HepG2 (cell line): Measurements from ENCODE around the gene ZFHX3. TPM values are rescaled to one million over a fixed set of nuclear protein-coding genes. Genes with fewer than 3 reads are reported as not detected.

ENCODE experiments used
- ATAC-seq: fragments of 200-7000 bp; cut with Tn5 transposase; 3 replicates; pipeline ENCODE4 v1.9.1; 2020; ENCODE audit warnings: mild to moderate bottlenecking, moderate library complexity
- BruUV-seq: library from RNA; stranded (reverse); fragments of 400-500 nt; replicated peaks from 2 replicates; lab custom pipeline; 2021; lab: Mats Ljungman, UMichigan
- CTCF ChIA-PET: fragments of 300-600 bp; formaldehyde crosslinking; extraction: SDS; loops from one replicate; lab custom pipeline; 2021; ENCODE audit warnings: low total read pairs, inconsistent platforms, low intra/inter-chr PET ratio; lab: Yijun Ruan, JAX
- POLR2A ChIA-PET: fragments of 350-600 bp; sonication (Branson Sonifier 250); formaldehyde crosslinking; loops from one replicate; lab custom pipeline; 2020; ENCODE audit warnings: antibody characterized with exemption, inconsistent platforms; lab: Yijun Ruan, JAX
- DNase-seq: peaks from one replicate; pipeline ENCODE4 v3.0.0-alpha.2; 2015; ENCODE audit warnings: low spot score
- FAIRE-seq: peaks from 3 replicates; lab custom pipeline; 2011; peaks lifted over from hg19 to GRCh38; lab: Jason Lieb, UNC
- H2AFZ ChIP-seq: one replicate; pipeline ENCODE4 v1.6.1; 2011; ENCODE audit warnings: low read length, inconsistent platforms
- H3K27ac ChIP-seq: fragments of 300-600 bp; 3 replicates; pipeline ENCODE4 v1.8.0; 2011; ENCODE audit warnings: mixed run types, mild to moderate bottlenecking, mixed read lengths, low read length, inconsistent platforms; ENCODE audit not compliant: insufficient read depth; ENCODE audit errors: extremely low read length
- H3K27me3 ChIP-seq, 2 experiments: fragments of 200-600 bp in 1 of 2; 2 replicates in 1 of 2; 3 replicates in 1 of 2; pipeline versions ENCODE4 v1.6.0 to v1.8.0; 2011; ENCODE audit warnings: low read length in 2 of 2, mild to moderate bottlenecking in 2 of 2, moderate library complexity in 2 of 2, inconsistent platforms in 1 of 2; ENCODE audit not compliant: insufficient read depth in 2 of 2, control insufficient read depth in 1 of 2
- H3K36me3 ChIP-seq, 2 experiments: fragments of 200-600 bp in 1 of 2; replicated peaks in 1 of 2; 2 replicates in 1 of 2; 3 replicates in 1 of 2; pipeline versions ENCODE4 v1.5.1 to v1.8.0; 2011; ENCODE audit warnings: low read length in 2 of 2, inconsistent platforms in 1 of 2; ENCODE audit not compliant: insufficient read depth in 2 of 2, control insufficient read depth in 1 of 2
- H3K4me1 ChIP-seq: 2 replicates; pipeline ENCODE4 v1.5.1; 2012; ENCODE audit warnings: low read length, inconsistent platforms; ENCODE audit not compliant: insufficient read depth
- H3K4me2 ChIP-seq: 2 replicates; pipeline ENCODE4 v1.6.0; 2011; ENCODE audit warnings: low read depth, low read length, inconsistent platforms
- H3K4me3 ChIP-seq, 3 experiments: fragments of 200-600 bp in 1 of 3; sonication (generic), shearing (Covaris generic) in 1 of 3; replicated peaks in 1 of 3; 2 replicates each; pipeline ENCODE4 v1.5.1; 2011 to 2016; ENCODE audit warnings: low read length in 3 of 3, inconsistent platforms in 2 of 3, low read depth in 2 of 3, mild to moderate bottlenecking in 2 of 3, control low read depth in 1 of 3, mixed read lengths in 1 of 3; ENCODE audit not compliant: insufficient read depth in 1 of 3
- H3K79me2 ChIP-seq: one replicate; pipeline ENCODE4 v1.6.1; 2011; ENCODE audit warnings: low read length, inconsistent platforms; ENCODE audit not compliant: insufficient read depth
- H3K9ac ChIP-seq: 2 replicates; pipeline ENCODE4 v1.6.0; 2011; ENCODE audit warnings: mild to moderate bottlenecking, low read depth, low read length, inconsistent platforms; ENCODE audit not compliant: insufficient read depth
- H3K9me3 ChIP-seq: 2 replicates; pipeline ENCODE4 v1.5.1; 2012; ENCODE audit warnings: mild to moderate bottlenecking, low read length
- H4K20me1 ChIP-seq: 2 replicates; pipeline ENCODE4 v1.6.0; 2011; ENCODE audit warnings: inconsistent platforms, mild to moderate bottlenecking, low read length, moderate library complexity; ENCODE audit not compliant: insufficient read depth
- DPF2 ChIP-seq: sonication (generic); formaldehyde crosslinking; IDR thresholded peaks from 2 replicates; pipeline ENCODE4 v1.4.0; 2020; ENCODE audit warnings: mild to moderate bottlenecking, low read depth, missing genetic modification reagents, borderline replicate concordance
- FOXA1 ChIP-seq, 2 experiments: fragments of 450-650 bp in 1 of 2; sonication (generic) in 1 of 2; formaldehyde crosslinking in 1 of 2; IDR thresholded peaks; 2 replicates each; pipeline versions ENCODE4 v1.4.0 to v1.6.1; 2016 to 2020; ENCODE audit warnings: missing genetic modification reagents in 1 of 2
- FOXA3 ChIP-seq: IDR thresholded peaks from 2 replicates; pipeline ENCODE4 v1.6.1; 2016; ENCODE audit warnings: missing genetic modification reagents, missing compliant biosample characterization
- HOXA5 ChIP-seq: sonication (generic); formaldehyde crosslinking; IDR thresholded peaks from 2 replicates; pipeline ENCODE4 v1.4.0; 2020; ENCODE audit warnings: missing genetic modification reagents
- MAFF ChIP-seq: IDR thresholded peaks from 2 replicates; pipeline ENCODE4 v1.6.1; 2011; ENCODE audit warnings: low read depth, low read length, improper control_type of control experiment
- MAFK ChIP-seq, 2 experiments: IDR thresholded peaks in 1 of 2; conservative IDR thresholded peaks in 1 of 2; 2 replicates each; pipeline ENCODE4 v1.6.1; 2011; ENCODE audit warnings: improper control_type of control experiment in 2 of 2, low read length in 2 of 2
- RXRA ChIP-seq: sonication (generic); formaldehyde crosslinking; IDR thresholded peaks from 2 replicates; pipeline ENCODE4 v1.5.1; 2020; ENCODE audit warnings: missing genetic modification reagents
- RXRB ChIP-seq: IDR thresholded peaks from 2 replicates; pipeline ENCODE4 v1.6.1; 2016; ENCODE audit warnings: borderline replicate concordance, missing genetic modification reagents, missing compliant biosample characterization
- TOE1 ChIP-seq: sonication (generic); formaldehyde crosslinking; IDR thresholded peaks from 2 replicates; pipeline ENCODE4 v1.4.0; 2020; ENCODE audit warnings: mild to moderate bottlenecking, missing genetic modification reagents
- ZKSCAN5 ChIP-seq: sonication (generic); formaldehyde crosslinking; IDR thresholded peaks from 2 replicates; pipeline ENCODE4 v1.5.1; 2020; ENCODE audit warnings: mild to moderate bottlenecking, missing genetic modification reagents
- ZNF530 ChIP-seq: sonication (generic); formaldehyde crosslinking; IDR thresholded peaks from 2 replicates; pipeline ENCODE4 v1.5.0; 2020; ENCODE audit warnings: low read depth, mild to moderate bottlenecking, missing genetic modification reagents
- WGBS: methylation state at CpG from one replicate; pipeline ENCODE4 v1.1.6; 2017; ENCODE audit warnings: low lambda C conversion rate; 5-methylcytosine and 5-hydroxymethylcytosine counted together
- in situ Hi-C: cut with HindIII; loops from 2 replicates; pipeline ENCODE4 v1.10.0; 2017; ENCODE audit warnings: low pct_unique_long_range_greater_than_20kb; ENCODE audit not compliant: extremely low pct_ligation_motif_present
- intact Hi-C: fragments of 100-400 bp; cut with micrococcal nuclease; formaldehyde crosslinking; loops from one replicate; pipeline ENCODE4 v1.10.0; 2022; ENCODE audit not compliant: unreplicated experiment
- polyA plus RNA-seq, 8 experiments: library from polyadenylated mRNA; depleted of rRNA in 3 of 8; stranded (reverse) in 7 of 8; unstranded in 1 of 8; fragments of >200 nt; fragmentation: Illumina TruSeq in 4 of 8; extraction: Trizol in 4 of 8; gene quantifications; 2 replicates each; pipeline versions ENCODE4 v1.2.1 to v1.2.3, GENCODE V29; 2011 to 2016; ENCODE audit warnings: low read depth in 4 of 8, missing spikeins in 1 of 8, mixed read lengths in 1 of 8; ENCODE audit not compliant: insufficient read depth in 1 of 8
- total RNA-seq, 5 experiments: library from RNA; depleted of rRNA; stranded (reverse); fragments of >200 nt; fragmentation: Illumina TruSeq; extraction: Trizol; gene quantifications; 2 replicates each; pipeline ENCODE4 v1.2.3, GENCODE V29; 2016; ENCODE audit warnings: low read depth in 1 of 5

ZFHX3 gene
- total and polyA plus RNA-seq, 2 of the 13 experiments (the other 11 are each of a cell fraction or from before 2014, with no cell fraction given) = 5.0 to 6.0 TPM

GRCh38 chr16:72988569-72988968, 59.4 kb downstream of the ZFHX3 start:
- 93% methylated on average over 1 of the region's 1 CpG for WGBS
- TF ChIP-seq ZNF530 (CRISPR knock-in tag) (no peak), MAFF (peak; percentile 90), MAFK (conservative IDR thresholded peaks at IDR 0.05 in 1 of 2, IDR thresholded peaks at IDR 0.05 in 1 of 2; ENCODE audit: low read length in 2 of 2) (peak; percentile 88 to 90)
- TF ChIP-seq, all 625 proteins: peak for 2
- Histone ChIP-seq H4K20me1 (peaks cover 44% of the 10 kb centered on the region; the same call in 1 of the 2 replicates), H3K36me3 (peaks cover 0 to 3% of the 10 kb centered on the region in 2 experiments; a peak in 2 of 5 replicates), H3K4me1 (peaks cover 55% of the 10 kb centered on the region), H3K9me3 (no peaks in the 10 kb centered on the region), H3K79me2 (peaks cover 87% of the 10 kb centered on the region), H2AFZ (no peak overlapping the region), H3K4me2 (no peak overlapping the region), H3K4me3 (no peak overlapping the region), H3K27ac (no peak overlapping the region), H3K9ac (no peak overlapping the region), H3K27me3 (no peaks in the 10 kb centered on the region)
- in situ Hi-C loops = no loop called here
- DNase-seq = no peak
- CTCF ChIA-PET = no interaction called here
- ATAC-seq = no peak
- intact Hi-C loops = no loop called here
- no TSS peak for BruUV-seq
- no peak for FAIRE-seq
- POLR2A ChIA-PET = no interaction called here

- ATAC-seq (peak; percentile 27; the same call in 1 of the 3 replicates), FAIRE-seq (no peak), DNase-seq (no peak)
- ChIA-PET POLR2A (no interaction called here), CTCF (no interaction called here)
- no peaks in the 10 kb centered on the region for H3K27me3 ChIP-seq
- peaks cover 88% of the 10 kb centered on the region for H3K79me2 ChIP-seq
- no peak overlapping the region for H3K4me2 ChIP-seq
- H3K9ac ChIP-seq = no peak overlapping the region
- no peaks in the 10 kb centered on the region for H3K9me3 ChIP-seq
- 94% methylated on average over 3 of the region's 3 CpGs for WGBS
- H3K27ac ChIP-seq = no peak overlapping the region
- no TSS peak for BruUV-seq
- no peak overlapping the region for H2AFZ ChIP-seq
- intact Hi-C loops = no loop called here
- peaks cover 0 to 3% of the 10 kb centered on the region in 2 experiments; a peak in 2 of 5 replicates for H3K36me3 ChIP-seq
- no peak overlapping the region for H3K4me3 ChIP-seq
- peaks cover 44% of the 10 kb centered on the region for H3K4me1 ChIP-seq
- peak; percentile 49; the same call in 1 of the 2 replicates for TF ChIP-seq RXRB (CRISPR knock-in tag)
- no peak for TF ChIP-seq ZKSCAN5 (CRISPR knock-in tag)
- TF ChIP-seq FOXA3 (CRISPR knock-in tag) = peak; percentile 58
- no peak for TF ChIP-seq HOXA5 (CRISPR knock-in tag)
- TF ChIP-seq FOXA1 (IDR thresholded peaks at IDR 0.05) = no peak
- TF ChIP-seq FOXA1 (CRISPR knock-in tag; IDR thresholded peaks at IDR 0.05) = peak; percentile 56; the same call in 1 of the 2 replicates
- TF ChIP-seq TOE1 (CRISPR knock-in tag) = no peak
- TF ChIP-seq DPF2 = no peak
- TF ChIP-seq RXRA (CRISPR knock-in tag) = peak; percentile 70; the same call in 1 of the 2 replicates
- in situ Hi-C loops = no loop called here
- H4K20me1 ChIP-seq = peaks cover 47% of the 10 kb centered on the region; the same call in 1 of the 2 replicates
Measured at GRCh38 chr16:72987480-72987901, 60.4 kb downstream of the ZFHX3 start.
